PFSK-1 (cell line): ENCODE data around the gene SUSD6.

ENCODE experiments used
- POLR2AphosphoS5 ChIP-seq: IDR thresholded peaks from 2 replicates; pipeline ENCODE4 v1.6.1; 2012; ENCODE audit warnings: low read depth, mild to moderate bottlenecking, control low read depth, low read length, moderate library complexity
- SIN3A ChIP-seq: IDR thresholded peaks from 2 replicates; pipeline ENCODE4 v1.6.1; 2012; ENCODE audit warnings: mild to moderate bottlenecking, low read length, moderate library complexity, borderline replicate concordance; ENCODE audit not compliant: insufficient read depth
- TAF1 ChIP-seq: IDR thresholded peaks from 2 replicates; pipeline ENCODE4 v1.6.1; 2012; ENCODE audit warnings: low read length, control low read depth, borderline replicate concordance; ENCODE audit not compliant: insufficient read depth
- TF ChIP-seq, protein P1 (sequence below), 2 experiments: IDR thresholded peaks; 2 replicates each; pipeline versions ENCODE4 v1.6.1 to v1.8.0; 2011 to 2012; ENCODE audit warnings: low read depth in 2 of 2, low read length in 2 of 2, control low read depth in 1 of 2, inconsistent platforms in 1 of 2, mild to moderate bottlenecking in 1 of 2, moderate library complexity in 1 of 2; ENCODE audit not compliant: insufficient read depth in 1 of 2

DNA sequence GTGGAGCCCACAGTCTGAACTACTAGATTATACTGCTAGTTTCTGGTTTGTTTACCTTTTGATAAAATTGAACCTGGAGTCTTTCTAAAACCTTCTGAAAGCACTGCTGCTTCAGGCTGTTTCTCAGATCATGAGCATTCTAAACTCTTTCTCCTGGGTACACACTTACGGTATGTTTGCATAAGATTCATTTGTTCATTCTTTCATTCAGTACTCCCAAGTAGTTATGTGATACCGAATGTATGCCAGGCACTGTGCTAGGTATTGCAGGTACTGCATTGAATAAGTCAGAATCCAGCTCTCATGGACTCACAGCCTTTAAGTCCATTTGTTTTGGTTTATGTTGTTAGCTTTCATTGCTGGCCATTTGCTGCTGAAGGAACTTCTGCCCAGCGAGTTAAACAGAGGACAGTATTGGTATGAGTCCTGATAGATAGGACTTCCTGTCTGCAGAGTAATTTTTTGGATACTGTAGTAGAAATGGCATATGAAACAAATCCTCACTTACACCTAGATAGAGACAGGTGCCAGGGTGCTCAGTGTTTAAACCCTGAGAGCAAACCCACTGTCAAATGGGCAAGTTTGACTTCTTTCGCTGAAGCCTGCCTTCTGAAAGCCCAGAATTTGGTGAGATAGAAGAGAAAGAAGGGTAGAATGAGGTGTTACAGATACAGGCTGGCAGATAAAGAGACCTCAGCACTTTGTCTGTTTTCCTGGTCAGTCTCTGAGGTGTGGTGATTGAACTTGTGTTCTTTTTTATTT lies 2.1 kb downstream of the SUSD6 start:
- TF ChIP-seq TAF1 (no peak), POLR2AphosphoS5 (no peak), SIN3A (no peak)
- TF ChIP-seq, protein P1, sequence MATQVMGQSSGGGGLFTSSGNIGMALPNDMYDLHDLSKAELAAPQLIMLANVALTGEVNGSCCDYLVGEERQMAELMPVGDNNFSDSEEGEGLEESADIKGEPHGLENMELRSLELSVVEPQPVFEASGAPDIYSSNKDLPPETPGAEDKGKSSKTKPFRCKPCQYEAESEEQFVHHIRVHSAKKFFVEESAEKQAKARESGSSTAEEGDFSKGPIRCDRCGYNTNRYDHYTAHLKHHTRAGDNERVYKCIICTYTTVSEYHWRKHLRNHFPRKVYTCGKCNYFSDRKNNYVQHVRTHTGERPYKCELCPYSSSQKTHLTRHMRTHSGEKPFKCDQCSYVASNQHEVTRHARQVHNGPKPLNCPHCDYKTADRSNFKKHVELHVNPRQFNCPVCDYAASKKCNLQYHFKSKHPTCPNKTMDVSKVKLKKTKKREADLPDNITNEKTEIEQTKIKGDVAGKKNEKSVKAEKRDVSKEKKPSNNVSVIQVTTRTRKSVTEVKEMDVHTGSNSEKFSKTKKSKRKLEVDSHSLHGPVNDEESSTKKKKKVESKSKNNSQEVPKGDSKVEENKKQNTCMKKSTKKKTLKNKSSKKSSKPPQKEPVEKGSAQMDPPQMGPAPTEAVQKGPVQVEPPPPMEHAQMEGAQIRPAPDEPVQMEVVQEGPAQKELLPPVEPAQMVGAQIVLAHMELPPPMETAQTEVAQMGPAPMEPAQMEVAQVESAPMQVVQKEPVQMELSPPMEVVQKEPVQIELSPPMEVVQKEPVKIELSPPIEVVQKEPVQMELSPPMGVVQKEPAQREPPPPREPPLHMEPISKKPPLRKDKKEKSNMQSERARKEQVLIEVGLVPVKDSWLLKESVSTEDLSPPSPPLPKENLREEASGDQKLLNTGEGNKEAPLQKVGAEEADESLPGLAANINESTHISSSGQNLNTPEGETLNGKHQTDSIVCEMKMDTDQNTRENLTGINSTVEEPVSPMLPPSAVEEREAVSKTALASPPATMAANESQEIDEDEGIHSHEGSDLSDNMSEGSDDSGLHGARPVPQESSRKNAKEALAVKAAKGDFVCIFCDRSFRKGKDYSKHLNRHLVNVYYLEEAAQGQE (IDR thresholded peaks at IDR 0.05; ENCODE audit: insufficient read depth in 1 of 2, low read depth in 2 of 2, low read length in 2 of 2): no peak
